Activated CD4-positive, alpha-beta memory T cell treated with anti-CD3 and anti-CD28 coated beads for 36 hours (primary cell): ENCODE data around the gene TMCO4. TPM values are rescaled to one million over a fixed set of nuclear protein-coding genes. Genes with fewer than 3 reads are reported as not detected.

Experiments used
- CTCF ChIA-PET: fragments of 350-600 bp; sonication (Branson Sonifier 250); formaldehyde crosslinking; loops from one replicate; lab custom pipeline; 2021; ENCODE audit warnings: antibody characterized with exemption, inconsistent platforms; lab: Charles Lee
- POLR2A ChIA-PET: fragments of 350-600 bp; sonication (Branson Sonifier 250); formaldehyde crosslinking; loops from one replicate; lab custom pipeline; 2021; ENCODE audit warnings: antibody characterized with exemption; lab: Charles Lee
- DNase-seq: peaks from one replicate; pipeline ENCODE4 v3.0.0-alpha.2; 2020
- H3K27ac Mint-ChIP-seq: one replicate; pipeline ENCODE4 v1.8.0; 2021; ENCODE audit warnings: mixed read lengths
- H3K27me3 Mint-ChIP-seq: one replicate; pipeline ENCODE4 v1.8.0; 2021; ENCODE audit warnings: mixed read lengths
- H3K36me3 Mint-ChIP-seq: one replicate; pipeline ENCODE4 v1.8.0; 2021; ENCODE audit warnings: mixed read lengths
- H3K4me1 Mint-ChIP-seq: one replicate; pipeline ENCODE4 v1.8.0; 2021; ENCODE audit warnings: low read depth, mixed read lengths
- H3K4me3 Mint-ChIP-seq: one replicate; pipeline ENCODE4 v1.8.0; 2021; ENCODE audit warnings: mild to moderate bottlenecking, mixed read lengths
- H3K9me3 Mint-ChIP-seq: one replicate; pipeline ENCODE4 v1.8.0; 2021; ENCODE audit warnings: mixed read lengths
- intact Hi-C: fragments of 100-400 bp; cut with micrococcal nuclease; formaldehyde crosslinking; loops from one replicate; pipeline ENCODE4 v1.15.1; 2023
- total RNA-seq, 2 experiments: library from RNA; stranded (reverse); gene quantifications; one replicate each; pipeline ENCODE4 v1.2.3, GENCODE V29; 2021

TMCO4 gene
- total RNA-seq, 2 experiments from 2014 or later: 18.3 to 19.7 TPM

DNA sequence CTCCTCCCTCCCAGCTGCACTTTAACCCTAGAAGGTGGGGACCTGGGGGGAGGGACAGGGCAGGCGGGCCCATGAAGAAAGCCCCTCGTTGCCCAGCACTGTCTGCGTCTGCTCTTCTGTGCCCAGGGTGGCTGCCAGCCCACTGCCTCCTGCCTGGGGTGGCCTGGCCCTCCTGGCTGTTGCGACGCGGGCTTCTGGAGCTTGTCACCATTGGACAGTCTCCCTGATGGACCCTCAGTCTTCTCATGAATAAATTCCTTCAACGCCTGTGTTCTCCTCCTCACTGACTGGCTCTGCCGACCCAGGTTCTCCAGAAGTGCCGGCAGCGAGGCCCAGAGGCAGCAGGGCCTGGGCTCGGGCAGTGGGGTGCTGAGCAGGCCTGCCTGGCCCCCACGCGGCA is 141.5 kb downstream of the TMCO4 start:
- intact Hi-C loops: no loop called here
- Mint-ChIP-seq H3K4me3 (no peak overlapping the region), H3K36me3 (no peaks in the 10 kb centered on the region), H3K4me1 (peaks cover 11% of the 10 kb centered on the region), H3K27ac (no peak overlapping the region), H3K27me3 (peaks cover 1% of the 10 kb centered on the region), H3K9me3 (no peaks in the 10 kb centered on the region)
- ChIA-PET CTCF (interaction anchor here (1.1 to 1.2 kb wide), 2 partner anchors 61 to 76 kb away, joined by 3 read pairs; a partner anchor contains a TSS), POLR2A (no interaction called here)
- no peak for DNase-seq

DNA sequence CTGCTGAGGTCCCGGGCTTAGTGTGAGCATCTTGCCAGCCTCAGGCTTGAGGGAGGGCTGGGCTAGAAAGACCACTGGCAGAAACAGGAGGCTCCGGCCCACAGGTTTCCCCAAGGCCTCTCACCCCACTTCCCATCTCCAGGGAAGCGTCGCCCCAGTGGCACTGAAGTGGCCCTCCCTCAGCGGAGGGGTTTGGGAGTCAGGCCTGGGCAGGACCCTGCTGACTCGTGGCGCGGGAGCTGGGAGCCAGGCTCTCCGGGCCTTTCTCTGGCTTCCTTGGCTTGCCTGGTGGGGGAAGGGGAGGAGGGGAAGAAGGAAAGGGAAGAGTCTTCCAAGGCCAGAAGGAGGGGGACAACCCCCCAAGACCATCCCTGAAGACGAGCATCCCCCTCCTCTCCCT is 142.2 kb downstream of the TMCO4 start:
- no peak for DNase-seq
- H3K4me3 Mint-ChIP-seq: no peak overlapping the region
- peaks cover 1% of the 10 kb centered on the region for H3K27me3 Mint-ChIP-seq
- H3K27ac Mint-ChIP-seq: no peak overlapping the region
- no peaks in the 10 kb centered on the region for H3K36me3 Mint-ChIP-seq
- intact Hi-C loops: no loop called here
- ChIA-PET CTCF (interaction anchor here (1.2 kb wide), 1 partner anchor 75 kb away, joined by 3 read pairs; no protein-coding TSS in a partner anchor), POLR2A (no interaction called here)
- peaks cover 11% of the 10 kb centered on the region for H3K4me1 Mint-ChIP-seq
- no peaks in the 10 kb centered on the region for H3K9me3 Mint-ChIP-seq

DNA sequence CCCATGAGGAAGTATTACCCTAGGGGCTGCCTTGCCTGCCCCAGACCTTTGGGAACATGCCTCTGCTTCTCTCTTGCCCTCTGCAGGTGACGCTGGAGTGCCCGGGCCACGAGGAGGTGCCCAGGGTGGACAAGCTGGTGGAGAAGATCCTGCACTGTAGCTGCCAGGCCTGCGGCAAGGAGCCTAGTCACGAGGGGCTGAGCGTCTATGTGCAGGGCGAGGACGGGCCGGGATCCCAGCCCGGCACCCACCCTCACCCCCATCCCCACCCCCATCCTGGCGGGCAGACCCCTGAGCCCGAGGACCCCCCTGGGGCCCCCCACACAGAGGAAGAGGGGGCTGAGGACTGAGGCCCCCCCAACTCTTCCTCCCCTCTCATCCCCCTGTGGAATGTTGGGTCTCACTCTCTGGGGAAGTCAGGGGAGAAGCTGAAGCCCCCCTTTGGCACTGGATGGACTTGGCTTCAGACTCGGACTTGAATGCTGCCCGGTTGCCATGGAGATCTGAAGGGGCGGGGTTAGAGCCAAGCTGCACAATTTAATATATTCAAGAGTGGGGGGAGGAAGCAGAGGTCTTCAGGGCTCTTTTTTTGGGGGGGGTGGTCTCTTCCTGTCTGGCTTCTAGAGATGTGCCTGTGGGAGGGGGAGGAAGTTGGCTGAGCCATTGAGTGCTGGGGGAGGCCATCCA is 142.8 kb downstream of the TMCO4 start:
- peaks cover 1% of the 10 kb centered on the region for H3K27me3 Mint-ChIP-seq
- DNase-seq: no peak
- H3K4me1 Mint-ChIP-seq: peaks cover 11% of the 10 kb centered on the region
- H3K9me3 Mint-ChIP-seq: no peaks in the 10 kb centered on the region
- no peak overlapping the region for H3K4me3 Mint-ChIP-seq
- intact Hi-C loops: no loop called here
- no peaks in the 10 kb centered on the region for H3K36me3 Mint-ChIP-seq
- POLR2A ChIA-PET: no interaction called here
- CTCF ChIA-PET: interaction anchor here (1.1 to 2.0 kb wide), 2 partner anchors 10 to 48 kb away, joined by 3 to 7 read pairs; no protein-coding TSS in a partner anchor
- H3K27ac Mint-ChIP-seq: no peak overlapping the region

DNA sequence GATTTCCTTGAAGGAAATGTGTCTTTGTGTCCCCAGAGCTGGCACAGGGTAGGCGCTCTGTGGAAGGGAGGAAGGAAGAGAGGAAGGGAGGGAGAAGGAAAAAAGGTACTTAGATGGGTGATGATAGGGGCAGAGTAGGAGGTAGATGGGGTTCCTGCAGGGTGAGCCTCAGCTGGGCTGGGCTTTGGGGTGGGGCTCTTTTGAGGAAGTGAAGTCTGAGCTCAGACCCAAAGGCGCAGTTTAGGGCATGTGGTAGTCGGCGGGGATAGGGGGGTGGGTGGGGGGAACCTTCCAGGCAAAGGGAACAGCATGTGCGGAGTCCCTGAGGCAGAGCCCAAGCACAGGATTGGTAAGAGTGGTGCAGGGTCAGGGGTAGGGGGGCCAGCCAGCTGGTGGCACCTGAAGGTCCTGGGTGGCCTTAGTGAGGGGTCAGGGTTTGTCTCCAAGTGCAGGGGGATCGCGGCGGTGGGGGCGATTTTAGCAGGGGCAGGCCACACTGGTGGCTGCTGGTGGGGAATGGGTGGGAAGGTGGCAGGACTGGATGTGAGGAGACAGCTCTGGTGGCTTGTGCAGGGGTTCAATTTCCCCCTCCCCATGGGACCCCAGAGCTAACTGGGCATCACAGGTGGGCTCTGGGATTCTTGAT is 143.5 kb downstream of the TMCO4 start:
- CTCF ChIA-PET: interaction anchor here (1.1 to 2.0 kb wide), 2 partner anchors 9 to 48 kb away, joined by 3 to 7 read pairs; no protein-coding TSS in a partner anchor
- H3K4me3 Mint-ChIP-seq: no peak overlapping the region
- POLR2A ChIA-PET: no interaction called here
- H3K27ac Mint-ChIP-seq: no peak overlapping the region
- no peaks in the 10 kb centered on the region for H3K9me3 Mint-ChIP-seq
- intact Hi-C loops: no loop called here
- DNase-seq: no peak
- H3K4me1 Mint-ChIP-seq: peaks cover 9% of the 10 kb centered on the region
- H3K27me3 Mint-ChIP-seq: no peaks in the 10 kb centered on the region
- H3K36me3 Mint-ChIP-seq: no peaks in the 10 kb centered on the region

DNA sequence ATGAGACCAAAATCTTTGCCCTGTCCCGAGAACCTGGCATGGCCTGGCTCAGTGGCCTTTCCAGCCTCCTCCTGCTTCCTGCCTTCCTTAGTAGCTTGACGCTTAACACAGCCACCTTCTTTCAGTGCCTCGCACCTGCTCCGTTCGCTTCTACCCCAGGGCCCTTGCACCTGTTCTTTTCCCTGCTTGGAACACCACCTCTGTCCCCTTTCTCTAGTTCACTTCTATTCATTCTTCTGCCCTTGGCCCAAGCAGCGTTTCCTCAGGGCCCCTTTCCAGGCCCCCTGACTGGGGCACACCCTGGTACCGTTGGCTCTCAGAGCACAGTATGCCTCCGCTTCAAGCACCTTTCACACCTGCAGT is 144.0 kb downstream of the TMCO4 start:
- peaks cover 13% of the 10 kb centered on the region for H3K4me1 Mint-ChIP-seq
- H3K27ac Mint-ChIP-seq: no peak overlapping the region
- ChIA-PET POLR2A (no interaction called here), CTCF (interaction anchor here (1.1 to 2.0 kb wide), 2 partner anchors 9 to 49 kb away, joined by 3 to 7 read pairs; no protein-coding TSS in a partner anchor)
- H3K4me3 Mint-ChIP-seq: no peak overlapping the region
- no peaks in the 10 kb centered on the region for H3K9me3 Mint-ChIP-seq
- DNase-seq: no peak
- no peaks in the 10 kb centered on the region for H3K36me3 Mint-ChIP-seq
- no peaks in the 10 kb centered on the region for H3K27me3 Mint-ChIP-seq
- intact Hi-C loops: no loop called here

DNA sequence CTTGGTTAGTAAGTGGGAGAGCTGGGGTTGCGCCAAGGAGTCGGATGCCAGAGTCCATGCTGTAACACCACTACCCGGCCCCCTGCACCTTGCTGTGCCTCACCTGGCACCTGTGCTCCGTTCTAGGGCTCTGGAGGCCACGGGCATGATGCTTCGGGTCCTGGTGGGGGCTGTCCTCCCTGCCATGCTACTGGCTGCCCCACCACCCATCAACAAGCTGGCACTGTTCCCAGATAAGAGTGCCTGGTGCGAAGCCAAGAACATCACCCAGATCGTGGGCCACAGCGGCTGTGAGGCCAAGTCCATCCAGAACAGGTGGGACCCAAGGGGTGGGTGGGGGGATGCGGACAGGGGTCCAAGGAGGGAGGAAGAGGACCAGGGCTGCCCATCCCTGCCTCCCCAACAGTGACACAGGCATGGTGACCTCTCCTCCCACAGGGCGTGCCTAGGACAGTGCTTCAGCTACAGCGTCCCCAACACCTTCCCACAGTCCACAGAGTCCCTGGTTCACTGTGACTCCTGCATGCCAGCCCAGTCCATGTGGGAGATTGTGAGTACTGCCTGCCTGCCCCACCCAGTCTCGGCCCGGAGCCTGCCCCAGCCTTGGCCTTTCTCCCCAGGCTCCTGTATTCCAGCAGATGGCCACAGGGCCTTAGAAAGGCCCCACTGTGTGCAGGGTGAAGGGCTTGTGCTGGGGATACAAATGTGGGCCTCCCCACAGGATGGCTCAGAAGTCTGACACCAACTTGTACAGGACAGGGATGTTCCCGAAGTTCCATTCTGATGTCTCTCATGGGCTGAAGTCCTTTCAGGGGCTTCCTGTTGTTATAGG is 144.6 kb downstream of the TMCO4 start:
- Mint-ChIP-seq H3K9me3 (no peaks in the 10 kb centered on the region), H3K27ac (no peak overlapping the region), H3K36me3 (no peaks in the 10 kb centered on the region), H3K4me1 (peaks cover 19% of the 10 kb centered on the region), H3K4me3 (no peak overlapping the region), H3K27me3 (no peaks in the 10 kb centered on the region)
- no peak for DNase-seq
- ChIA-PET POLR2A (no interaction called here), CTCF (interaction anchor here (1.1 to 2.9 kb wide), 17 partner anchors 41 to 399 kb away, joined by 3 to 20 read pairs (median 4); partner anchors contain the start of gene AKR7A3)
- intact Hi-C loops: loop anchor here (5.0 kb wide), 3 partner anchors 73 to 218 kb away; partner anchors contain the start of gene CAPZB

DNA sequence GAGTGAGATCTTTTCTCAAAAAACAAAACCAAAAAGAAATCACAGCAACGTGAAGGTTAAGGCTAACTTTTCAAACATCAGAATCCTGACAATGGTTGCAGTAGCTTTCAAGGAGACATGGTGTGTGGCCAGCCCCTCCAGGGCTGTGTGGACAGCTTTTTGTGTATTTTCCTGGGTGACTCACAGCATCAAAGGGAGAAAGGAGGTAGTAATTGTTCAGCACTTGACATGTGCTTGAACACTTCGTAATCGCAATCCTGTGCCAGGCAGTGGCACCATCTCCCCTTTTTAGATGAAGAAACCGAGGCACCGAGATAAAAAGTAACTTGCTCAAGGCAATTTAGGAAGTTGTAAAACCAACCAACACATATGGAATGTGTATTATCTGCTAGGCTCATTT is 145.3 kb downstream of the TMCO4 start:
- H3K27me3 Mint-ChIP-seq: no peaks in the 10 kb centered on the region
- CTCF ChIA-PET: interaction anchor here (0.6 to 2.9 kb wide), 43 partner anchors 8 to 445 kb away, joined by 3 to 20 read pairs (median 4); partner anchors contain the start of genes AKR7A3, EMC1, MRTO4 and NBL1
- H3K36me3 Mint-ChIP-seq: no peaks in the 10 kb centered on the region
- H3K27ac Mint-ChIP-seq: no peak overlapping the region
- peaks cover 18% of the 10 kb centered on the region for H3K4me1 Mint-ChIP-seq
- DNase-seq: no peak
- no peak overlapping the region for H3K4me3 Mint-ChIP-seq
- no peaks in the 10 kb centered on the region for H3K9me3 Mint-ChIP-seq
- POLR2A ChIA-PET: no interaction called here
- intact Hi-C loops: loop anchor here (5.0 kb wide), 3 partner anchors 72 to 217 kb away; partner anchors contain the start of gene CAPZB

DNA sequence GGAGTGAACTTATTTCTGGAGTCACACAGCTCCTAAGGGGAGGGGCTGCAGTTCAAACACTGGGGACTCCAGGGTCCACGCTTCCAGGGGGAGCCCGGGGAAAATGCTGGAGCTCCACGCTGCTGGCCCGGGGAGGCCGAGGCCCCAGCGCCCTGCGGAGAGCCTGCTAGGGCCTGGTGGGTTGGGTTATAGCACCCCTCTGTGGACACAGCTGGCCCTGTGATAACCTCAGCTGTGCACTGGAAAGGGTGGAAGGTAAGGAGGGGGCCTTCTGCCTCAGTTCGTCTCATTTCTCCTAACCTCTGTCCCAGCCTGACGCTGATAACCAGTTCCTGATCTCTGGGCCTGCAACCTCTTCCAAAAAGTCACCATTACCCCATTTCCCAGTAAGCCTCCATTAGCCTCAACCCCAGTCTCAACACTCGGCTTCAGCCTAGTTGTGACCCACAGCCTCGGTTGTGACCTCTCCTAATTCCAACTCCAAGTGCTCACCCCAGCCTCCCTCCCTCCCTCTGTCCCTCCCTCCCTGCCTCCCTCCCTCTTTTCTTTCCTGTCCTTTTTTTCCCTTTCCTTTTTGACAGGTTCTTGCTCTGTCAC is 148.5 kb downstream of the TMCO4 start:
- Mint-ChIP-seq H3K9me3 (no peaks in the 10 kb centered on the region), H3K4me1 (peaks cover 34% of the 10 kb centered on the region), H3K27me3 (no peaks in the 10 kb centered on the region), H3K36me3 (no peaks in the 10 kb centered on the region), H3K27ac (no peak overlapping the region), H3K4me3 (no peak overlapping the region)
- DNase-seq: peak; percentile 71
- POLR2A ChIA-PET: no interaction called here
- CTCF ChIA-PET: interaction anchor here (0.6 to 2.2 kb wide), 18 partner anchors 9 to 399 kb away, joined by 3 to 8 read pairs (median 4); a partner anchor contains a TSS
- intact Hi-C loops: loop anchor here (2.0 to 5.0 kb wide), 4 partner anchors 69 to 260 kb away; partner anchors contain the start of gene CAPZB

DNA sequence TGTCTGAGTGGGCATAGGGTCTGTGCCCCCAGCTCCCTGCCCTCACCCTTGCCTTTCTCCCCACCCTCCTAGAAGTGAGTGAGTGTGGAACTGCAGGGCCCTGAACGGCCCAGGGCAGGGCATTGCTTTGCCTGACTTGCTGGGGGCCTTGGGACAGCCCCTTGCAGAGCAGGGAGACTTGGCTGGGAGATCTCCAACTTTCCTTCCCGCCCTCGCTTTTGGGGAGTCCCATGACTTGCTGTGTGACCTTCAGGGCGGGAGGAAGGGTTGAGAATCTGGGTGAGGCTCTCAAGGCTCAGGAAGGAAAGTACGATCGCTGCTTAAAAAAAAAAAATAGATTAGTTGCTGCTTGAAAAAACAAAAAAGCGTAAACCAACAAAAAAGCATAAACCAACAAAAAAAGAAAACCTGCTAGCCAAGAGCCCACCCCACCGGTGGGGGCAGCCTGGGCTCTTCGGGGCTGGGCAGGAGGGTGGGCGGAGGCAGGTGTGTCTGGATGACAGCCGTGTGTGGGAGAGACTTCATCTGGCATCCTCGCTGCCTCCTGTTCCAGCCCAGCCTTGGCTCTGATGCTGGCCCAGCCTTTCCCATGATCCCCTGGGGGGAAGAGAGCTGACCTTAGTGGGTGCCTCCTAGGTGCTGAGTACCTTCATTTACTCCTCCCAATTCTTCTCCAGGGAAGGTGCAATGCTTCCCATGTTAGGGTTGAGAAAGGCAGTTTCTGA is 149.1 kb downstream of the TMCO4 start:
- no peaks in the 10 kb centered on the region for H3K27me3 Mint-ChIP-seq
- H3K4me1 Mint-ChIP-seq: peaks cover 41% of the 10 kb centered on the region
- intact Hi-C loops: loop anchor here (2.0 to 5.0 kb wide), 4 partner anchors 68 to 260 kb away; partner anchors contain the start of gene CAPZB
- no peaks in the 10 kb centered on the region for H3K36me3 Mint-ChIP-seq
- H3K9me3 Mint-ChIP-seq: no peaks in the 10 kb centered on the region
- DNase-seq: no peak
- no peak overlapping the region for H3K27ac Mint-ChIP-seq
- CTCF ChIA-PET: interaction anchor here (0.6 to 2.2 kb wide), 15 partner anchors 20 to 398 kb away, joined by 3 to 8 read pairs (median 4); a partner anchor contains a TSS
- H3K4me3 Mint-ChIP-seq: no peak overlapping the region
- POLR2A ChIA-PET: no interaction called here

DNA sequence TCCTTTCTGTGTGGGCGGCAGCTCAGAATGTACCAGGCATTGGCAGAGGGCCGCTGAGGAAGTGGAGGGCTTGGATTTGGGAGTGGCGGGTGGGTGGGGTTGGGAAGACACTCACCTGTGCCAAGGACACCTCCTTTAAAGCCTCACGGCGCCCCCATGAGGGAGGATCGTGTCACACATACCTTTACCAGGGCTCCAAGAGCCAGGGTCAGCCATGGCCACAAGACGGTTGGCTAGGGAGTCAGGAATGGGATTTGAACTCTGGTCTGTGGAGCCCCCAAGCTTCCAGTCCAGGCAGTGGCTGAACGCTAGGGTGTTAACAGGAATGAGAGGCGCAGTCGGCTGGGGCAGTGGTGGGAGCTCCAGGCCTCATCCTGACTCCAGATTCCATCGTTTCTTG is 151.0 kb downstream of the TMCO4 start:
- peaks cover 2% of the 10 kb centered on the region for H3K36me3 Mint-ChIP-seq
- H3K4me3 Mint-ChIP-seq: no peak overlapping the region
- ChIA-PET CTCF (interaction anchor here (1.0 to 3.7 kb wide), 5 partner anchors 12 to 312 kb away, joined by 3 to 23 read pairs (median 5); no protein-coding TSS in a partner anchor), POLR2A (no interaction called here)
- H3K4me1 Mint-ChIP-seq: peaks cover 38% of the 10 kb centered on the region
- intact Hi-C loops: no loop called here
- H3K9me3 Mint-ChIP-seq: no peaks in the 10 kb centered on the region
- H3K27me3 Mint-ChIP-seq: no peaks in the 10 kb centered on the region
- H3K27ac Mint-ChIP-seq: no peak overlapping the region
- peak; percentile 37 for DNase-seq

DNA sequence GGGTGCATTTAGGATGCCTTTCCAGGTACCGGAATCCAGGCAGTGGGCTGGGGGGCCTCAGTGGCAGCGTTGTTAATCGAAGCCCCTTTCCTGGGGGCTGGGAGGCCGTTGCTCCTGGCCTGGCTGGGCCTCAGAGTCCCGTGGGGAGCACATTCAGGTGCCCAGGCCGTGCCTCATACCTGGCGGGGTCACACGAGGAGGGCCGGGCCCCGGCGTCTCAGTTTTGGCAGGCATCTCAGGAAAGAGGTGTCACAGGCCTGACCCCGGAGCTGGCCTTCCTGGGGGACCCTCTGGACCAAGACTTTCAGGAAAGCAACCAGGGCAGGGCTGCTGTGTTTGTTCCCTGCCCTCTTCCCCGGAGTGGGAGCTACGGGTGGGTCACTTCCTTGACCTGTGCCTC is 151.5 kb downstream of the TMCO4 start:
- intact Hi-C loops: no loop called here
- no peaks in the 10 kb centered on the region for H3K27me3 Mint-ChIP-seq
- peaks cover 2% of the 10 kb centered on the region for H3K36me3 Mint-ChIP-seq
- POLR2A ChIA-PET: no interaction called here
- H3K4me3 Mint-ChIP-seq: no peak overlapping the region
- no peak for DNase-seq
- no peaks in the 10 kb centered on the region for H3K9me3 Mint-ChIP-seq
- H3K27ac Mint-ChIP-seq: no peak overlapping the region
- peaks cover 42% of the 10 kb centered on the region for H3K4me1 Mint-ChIP-seq
- CTCF ChIA-PET: interaction anchor here (1.0 to 3.7 kb wide), 5 partner anchors 13 to 312 kb away, joined by 3 to 23 read pairs (median 5); no protein-coding TSS in a partner anchor
